ENCODE results near the gene MAN1B1.

GRCh38 chr9:137046088-137046787 is 40.5 kb upstream of the MAN1B1 start, which contains the start of gene NPDC1:
- TF ChIP-seq RXRA (IDR thresholded peaks at IDR 0.05) (no peak), SP1 (IDR thresholded peaks at IDR 0.05) (no peak), ZBTB33 (IDR thresholded peaks at IDR 0.05) (no peak), EGR1 (IDR thresholded peaks at IDR 0.05; ENCODE audit: low read depth in 2 of 2) (no peak), CTCF (IDR thresholded peaks at IDR 0.05; ENCODE audit: low read depth, low read length, missing input control) (peak; percentile 75), ATF3 (IDR thresholded peaks at IDR 0.05) (no peak)
